Bronchial epithelial cell (primary cell): Measurements from ENCODE around the gene FDX1. TPM values are rescaled to one million over a fixed set of nuclear protein-coding genes. Genes with fewer than 3 reads are reported as not detected.
"Not testable (repeated sequence)": the region's sequence is repeated elsewhere in the genome, so short reads cannot be mapped to it uniquely, and the experiment has no call there.

Experiments
- DNase-seq: peaks from one replicate; pipeline ENCODE4 v3.0.0-alpha.2; 2010; ENCODE audit warnings: low read depth
- FAIRE-seq: peaks from 2 replicates; lab custom pipeline; 2011; peaks lifted over from hg19 to GRCh38; lab: Jason Lieb, UNC
- H3K27me3 ChIP-seq: 2 replicates; pipeline ENCODE4 v1.5.1; 2011; ENCODE audit warnings: low read length; ENCODE audit not compliant: control insufficient read depth, insufficient read depth
- H3K36me3 ChIP-seq: 2 replicates; pipeline ENCODE4 v1.5.1; 2011; ENCODE audit warnings: low read length; ENCODE audit not compliant: control insufficient read depth, insufficient read depth
- H3K4me3 ChIP-seq: 2 replicates; pipeline ENCODE4 v1.5.1; 2011; ENCODE audit warnings: mild to moderate bottlenecking, low read depth, low read length, control low read depth
- CTCF ChIP-seq: IDR thresholded peaks from 2 replicates; pipeline ENCODE4 v1.5.1; 2011; ENCODE audit warnings: mild to moderate bottlenecking, moderate library complexity, low read length, control low read depth, inconsistent platforms; ENCODE audit not compliant: insufficient read depth, severe bottlenecking
- total RNA-seq: library from RNA; depleted of rRNA; stranded (reverse); fragments of >200 nt; gene quantifications from 2 replicates; pipeline ENCODE4 v1.2.1, GENCODE V29; 2014

Gene FDX1
- total RNA-seq, 1 donor from 2014 or later = 11.6 TPM

- H3K4me3 ChIP-seq = no peak overlapping the region
- DNase-seq (no peak), FAIRE-seq (no peak)
- no peak for TF ChIP-seq CTCF
- H3K27me3 ChIP-seq = no peaks in the 10 kb centered on the region
- H3K36me3 ChIP-seq = no peaks in the 10 kb centered on the region
These were observed 22.4 kb upstream of the FDX1 start for GRCh38 chr11:110407315-110407714.

GRCh38 chr11:110409174-110409573 lies 20.6 kb upstream of the FDX1 start:
- no peaks in the 10 kb centered on the region for H3K36me3 ChIP-seq
- no peaks in the 10 kb centered on the region for H3K27me3 ChIP-seq
- FAIRE-seq (no peak), DNase-seq (peak; percentile 52)
- H3K4me3 ChIP-seq = no peak overlapping the region
- no peak for TF ChIP-seq CTCF

GRCh38 chr11:110410651-110411050 lies 19.1 kb upstream of the FDX1 start:
- Histone ChIP-seq H3K4me3 (no peak overlapping the region), H3K36me3 (no peaks in the 10 kb centered on the region), H3K27me3 (no peaks in the 10 kb centered on the region)
- no peak for TF ChIP-seq CTCF
- FAIRE-seq (peak; percentile 47), DNase-seq (no peak)

GRCh38 chr11:110415081-110415480 lies 14.7 kb upstream of the FDX1 start:
- no peak for TF ChIP-seq CTCF
- Histone ChIP-seq H3K36me3 (no peaks in the 10 kb centered on the region), H3K27me3 (no peaks in the 10 kb centered on the region), H3K4me3 (no peak overlapping the region)
- DNase-seq (peak; percentile 12), FAIRE-seq (no peak)

- H3K27me3 ChIP-seq, DNase-seq, H3K36me3 ChIP-seq, H3K4me3 ChIP-seq, FAIRE-seq: not testable (repeated sequence)
These were observed 8.1 kb upstream of the FDX1 start for GRCh38 chr11:110421658-110422057.

GRCh38 chr11:110422306-110422905 lies 7.3 kb upstream of the FDX1 start:
- Histone ChIP-seq H3K27me3 (no peaks in the 10 kb centered on the region), H3K4me3 (no peak overlapping the region), H3K36me3 (no peaks in the 10 kb centered on the region)
- DNase-seq (no peak), FAIRE-seq (no peak)
- TF ChIP-seq CTCF = no peak
